ENCODE data around the gene APBA1.

GRCh38 chr9:69564557-69564956, 107.6 kb downstream of the APBA1 start:
- TF ChIP-seq CTCF (IDR thresholded peaks at IDR 0.05 in 8 of 11, conservative IDR thresholded peaks at IDR 0.05 in 3 of 11) (no peak), POLR2A (IDR thresholded peaks at IDR 0.05) (no peak), POLR2AphosphoS5 (IDR thresholded peaks at IDR 0.05) (no peak)

Data from spleen (tissue), 7 donors.